Kidney (tissue), 14 donors: ENCODE data around the gene MT1A. TPM values are rescaled to one million over a fixed set of nuclear protein-coding genes. Genes with fewer than 3 reads are reported as not detected.

Experiments used
- DNase-seq, 5 donors: peaks; one replicate each; pipeline ENCODE4 v3.0.0-alpha.2; 2013 to 2020
- FAIRE-seq: peaks from 2 replicates; lab custom pipeline; 2012; peaks lifted over from hg19 to GRCh38; lab: Jason Lieb, UNC
- H3K27ac ChIP-seq, 2 donors: one replicate each; pipeline ENCODE4 v1.7.0; 2013; ENCODE audit warnings: low read depth in 2 of 2, low read length in 2 of 2, inconsistent platforms in 1 of 2
- H3K27me3 ChIP-seq: one replicate; pipeline ENCODE4 v1.7.1; 2013; ENCODE audit warnings: low read length, inconsistent platforms; ENCODE audit not compliant: control insufficient read depth, insufficient read depth
- H3K36me3 ChIP-seq, 3 donors: one replicate each; pipeline versions ENCODE4 v1.7.0 to v1.7.1; 2013; ENCODE audit warnings: low read length in 3 of 3, control low read depth in 1 of 3, inconsistent platforms in 1 of 3; ENCODE audit not compliant: insufficient read depth in 3 of 3, control insufficient read depth in 2 of 3
- H3K4me1 ChIP-seq, 3 donors: one replicate each; pipeline versions ENCODE4 v1.7.0 to v1.7.1; 2013; ENCODE audit warnings: low read length in 3 of 3, inconsistent platforms in 1 of 3, low read depth in 1 of 3; ENCODE audit not compliant: control insufficient read depth in 2 of 3, insufficient read depth in 2 of 3
- H3K4me3 ChIP-seq, 3 donors: one replicate each; pipeline versions ENCODE4 v1.7.0 to v1.8.1; 2013; ENCODE audit warnings: low read length in 3 of 3, control low read depth in 1 of 3, inconsistent platforms in 1 of 3
- H3K9ac ChIP-seq, 3 donors: one replicate each; pipeline versions ENCODE4 v1.7.0 to v1.7.1; 2013; ENCODE audit warnings: low read length in 3 of 3, control low read depth in 1 of 3, inconsistent platforms in 1 of 3
- H3K9me3 ChIP-seq, 3 donors: one replicate each; pipeline versions ENCODE4 v1.7.0 to v1.7.1; 2013; ENCODE audit warnings: low read length in 3 of 3, control low read depth in 1 of 3, inconsistent platforms in 1 of 3; ENCODE audit not compliant: control insufficient read depth in 2 of 3, insufficient read depth in 1 of 3
- intact Hi-C: fragments of 100-400 bp; cut with DNase I; formaldehyde crosslinking; loops from one replicate; pipeline ENCODE4 v1.11.1; 2022
- polyA plus RNA-seq: library from polyadenylated mRNA; stranded (reverse); fragments of 350-450 nt; fragmentation: Illumina TruSeq; extraction: RNeasy Lipid Tissue Mini Kit (QIAGEN cat#74804); gene quantifications from one replicate; pipeline ENCODE4 v1.2.3, GENCODE V29; 2014; ENCODE audit warnings: low read depth, low replicate concordance; ENCODE audit not compliant: insufficient read depth
- total RNA-seq: library from RNA; stranded (reverse); fragmentation: NEBNext Ultra II Directional; extraction: Animal tissue kit (Norgen Biotek cat#: 25700); gene quantifications from one replicate; pipeline ENCODE4 v1.2.1, GENCODE V29; 2021
- TF ChIP-seq, protein P1 (sequence below): IDR thresholded peaks from 3 replicates; pipeline ENCODE4 v1.5.1; 2012; ENCODE audit warnings: mild to moderate bottlenecking, moderate library complexity, borderline replicate concordance; ENCODE audit not compliant: insufficient read depth; ENCODE audit errors: extremely low read depth
- donor health status: control.
- donor health status: control.
- donor health status: control.
- donor health status: control.
- donor health status: control.
- donor health status: DM: yes; HTN: yes; CAD: no.
- donor health status: Normal renal cell carcinoma (clear cell type).

The MT1A gene
- total and polyA plus RNA-seq, 2 donors from 2014 or later: 3.1 to 19.8 TPM

DNA sequence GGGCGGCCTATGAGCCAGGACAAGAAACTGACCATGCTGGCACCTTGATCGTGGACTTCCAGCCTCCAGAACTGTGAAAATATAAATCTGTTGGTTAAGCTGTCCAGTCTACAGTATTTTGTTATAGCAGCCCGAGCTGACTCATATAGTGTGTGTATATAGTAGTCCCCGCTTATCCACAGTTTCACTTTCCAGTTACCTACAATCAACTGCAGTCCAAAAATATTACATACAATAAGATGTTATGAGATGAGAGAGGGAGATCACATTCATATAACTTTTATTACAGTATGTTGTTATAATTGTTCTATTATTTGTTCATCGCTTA lies 44.2 kb upstream of the MT1A start:
- no peak for FAIRE-seq
- H3K4me3 ChIP-seq: no peak overlapping the region

DNA sequence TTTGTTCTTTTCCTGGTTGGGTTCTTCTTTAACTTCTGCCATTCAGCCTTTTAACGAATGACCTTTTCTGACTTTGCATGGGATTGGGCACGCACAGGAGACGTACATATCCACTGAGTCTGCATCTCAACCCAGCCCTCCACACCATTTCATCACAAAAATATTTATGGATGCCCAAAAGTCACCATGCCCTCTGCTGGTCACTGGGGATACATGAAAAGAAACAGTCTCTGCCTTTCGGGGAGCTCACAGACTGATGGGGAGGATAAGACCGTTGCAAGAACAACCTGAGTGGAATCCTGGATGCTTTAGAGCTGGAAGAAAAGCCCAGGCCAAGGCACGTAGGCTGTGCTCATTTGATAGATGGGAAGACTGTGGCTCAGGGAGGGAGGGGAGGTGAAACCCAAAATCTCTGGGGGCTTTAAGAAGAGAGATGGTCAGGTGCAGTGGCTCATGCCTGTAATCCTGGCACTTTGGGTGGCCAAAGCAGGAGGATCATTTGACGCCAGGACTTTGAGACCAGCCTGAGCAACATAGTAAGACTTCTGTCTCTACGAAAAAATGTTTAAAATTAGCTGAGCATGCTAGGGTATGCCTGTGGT lies 38.0 kb upstream of the MT1A start:
- FAIRE-seq (no peak), DNase-seq (peak in 2 of 5 donors; percentile 35 to 58)
- TF ChIP-seq, protein P1, sequence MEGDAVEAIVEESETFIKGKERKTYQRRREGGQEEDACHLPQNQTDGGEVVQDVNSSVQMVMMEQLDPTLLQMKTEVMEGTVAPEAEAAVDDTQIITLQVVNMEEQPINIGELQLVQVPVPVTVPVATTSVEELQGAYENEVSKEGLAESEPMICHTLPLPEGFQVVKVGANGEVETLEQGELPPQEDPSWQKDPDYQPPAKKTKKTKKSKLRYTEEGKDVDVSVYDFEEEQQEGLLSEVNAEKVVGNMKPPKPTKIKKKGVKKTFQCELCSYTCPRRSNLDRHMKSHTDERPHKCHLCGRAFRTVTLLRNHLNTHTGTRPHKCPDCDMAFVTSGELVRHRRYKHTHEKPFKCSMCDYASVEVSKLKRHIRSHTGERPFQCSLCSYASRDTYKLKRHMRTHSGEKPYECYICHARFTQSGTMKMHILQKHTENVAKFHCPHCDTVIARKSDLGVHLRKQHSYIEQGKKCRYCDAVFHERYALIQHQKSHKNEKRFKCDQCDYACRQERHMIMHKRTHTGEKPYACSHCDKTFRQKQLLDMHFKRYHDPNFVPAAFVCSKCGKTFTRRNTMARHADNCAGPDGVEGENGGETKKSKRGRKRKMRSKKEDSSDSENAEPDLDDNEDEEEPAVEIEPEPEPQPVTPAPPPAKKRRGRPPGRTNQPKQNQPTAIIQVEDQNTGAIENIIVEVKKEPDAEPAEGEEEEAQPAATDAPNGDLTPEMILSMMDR: peak; percentile 54
- H3K27me3 ChIP-seq: no peaks in the 10 kb centered on the region
- H3K9me3 ChIP-seq: no peaks in the 10 kb centered on the region
- no peak overlapping the region for H3K9ac ChIP-seq
- intact Hi-C loops: loop anchor here (10.0 kb wide), 1 partner anchor 84 kb away; the partner anchor contains the start of gene MT1X
- no peaks in the 10 kb centered on the region for H3K36me3 ChIP-seq
- H3K4me1 ChIP-seq: no peaks in the 10 kb centered on the region
- H3K4me3 ChIP-seq: no peak overlapping the region
- no peak overlapping the region for H3K27ac ChIP-seq

More for the DNA sequence above, 44.2 kb upstream of the MT1A start:
- Histone ChIP-seq H3K27ac (no peak overlapping the region), H3K4me1 (peaks cover 0 to 4% (median 0%) of the 10 kb centered on the region in 3 donors), H3K27me3 (peaks cover 5% of the 10 kb centered on the region), H3K9ac (no peak overlapping the region), H3K9me3 (no peaks in the 10 kb centered on the region), H3K36me3 (no peaks in the 10 kb centered on the region)
- intact Hi-C loops: no loop called here
- TF ChIP-seq, protein P1: no peak
- no peak for DNase-seq

DNA sequence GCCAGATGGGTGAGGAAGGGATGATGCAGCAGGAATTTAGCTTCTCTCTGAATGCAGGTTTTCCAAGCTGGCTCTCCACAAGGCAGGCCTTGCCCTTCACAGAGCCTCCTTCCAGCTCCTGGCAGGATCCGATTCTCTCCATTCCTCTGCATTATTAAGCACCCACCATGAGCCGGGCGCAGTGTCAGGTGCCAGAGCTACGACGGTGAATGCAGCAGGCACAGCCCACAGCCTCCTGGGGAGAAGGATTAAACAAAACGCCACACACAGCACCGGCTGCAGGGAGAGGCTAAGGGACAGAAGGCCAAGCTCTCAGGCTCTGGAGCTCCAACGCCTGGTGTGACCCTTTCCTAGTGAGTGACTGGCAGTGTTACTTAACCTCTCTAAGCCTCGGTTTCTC lies 37.1 kb upstream of the MT1A start:
- Histone ChIP-seq H3K4me1 (peaks cover 0 to 3% (median 0%) of the 10 kb centered on the region in 3 donors), H3K36me3 (no peaks in the 10 kb centered on the region), H3K27me3 (no peaks in the 10 kb centered on the region), H3K9ac (no peak overlapping the region), H3K4me3 (no peak overlapping the region), H3K27ac (no peak overlapping the region), H3K9me3 (no peaks in the 10 kb centered on the region)
- DNase-seq (no peak), FAIRE-seq (no peak)
- TF ChIP-seq, protein P1: no peak
- intact Hi-C loops: loop anchor here (10.0 kb wide), 1 partner anchor 83 kb away; the partner anchor contains the start of gene MT1X
